Heart left ventricle (tissue), 16 donors: ENCODE results near the gene SLC12A8. TPM values are rescaled to one million over a fixed set of nuclear protein-coding genes. Genes with fewer than 3 reads are reported as not detected.

Experiments used
- ATAC-seq, 4 donors: fragments of 200-7000 bp; cut with Tn5 transposase; one replicate each; pipeline ENCODE4 v1.9.1; 2020 to 2022; ENCODE audit warnings: moderate library complexity in 4 of 4, mild to moderate bottlenecking in 3 of 4, moderate number of reproducible peaks in 1 of 4
- DNase-seq, 5 donors: peaks; one replicate each; pipeline ENCODE4 v3.0.0-alpha.2; 2020
- H3K27ac ChIP-seq, 12 donors: fragments of 200-600 bp; sonication (generic) in 4 of 12; one replicate each; pipeline versions ENCODE4 v1.5.0 to v1.8.0; 2016 to 2022; ENCODE audit warnings: mild to moderate bottlenecking in 2 of 12
- H3K27me3 ChIP-seq, 9 donors: fragments of 200-600 bp; sonication (generic) in 2 of 9; one replicate each; pipeline versions ENCODE4 v1.5.1 to v1.8.0; 2016 to 2022; ENCODE audit warnings: mild to moderate bottlenecking in 3 of 9
- H3K36me3 ChIP-seq, 9 donors: fragments of 200-600 bp; sonication (generic) in 2 of 9; one replicate each; pipeline versions ENCODE4 v1.5.0 to v1.8.0; 2018 to 2022; ENCODE audit warnings: mild to moderate bottlenecking in 2 of 9
- H3K4me1 ChIP-seq, 12 donors: fragments of 200-600 bp; sonication (generic) in 4 of 12; one replicate each; pipeline versions ENCODE4 v1.5.0 to v1.8.0; 2016 to 2022; ENCODE audit warnings: mild to moderate bottlenecking in 3 of 12
- H3K4me3 ChIP-seq, 12 donors: fragments of 200-600 bp; sonication (generic) in 4 of 12; one replicate each; pipeline versions ENCODE4 v1.5.0 to v1.8.0; 2017 to 2022; ENCODE audit warnings: mild to moderate bottlenecking in 9 of 12, moderate library complexity in 4 of 12
- H3K9me3 ChIP-seq, 12 donors: fragments of 200-600 bp; sonication (generic) in 4 of 12; one replicate each; pipeline versions ENCODE4 v1.5.0 to v1.8.0; 2016 to 2022; ENCODE audit warnings: mild to moderate bottlenecking in 1 of 12
- POLR2A ChIP-seq, 2 donors: fragments of 450-650 bp; IDR thresholded peaks; one replicate each; pipeline ENCODE4 v1.6.1; 2017; ENCODE audit warnings: antibody characterized with exemption in 2 of 2, mild to moderate bottlenecking in 2 of 2, moderate library complexity in 2 of 2
- WGBS, 4 donors: extraction: QIAGEN DNeasy Blood & Tissue Kit in 2 of 4; methylation state at CpG; one replicate each; pipeline versions ENCODE4 v1.1.5 to v1.1.7; 2013 to 2018; 5-methylcytosine and 5-hydroxymethylcytosine counted together
- intact Hi-C, 10 donors: fragments of 100-400 bp; cut with DNase I; formaldehyde crosslinking; loops; one replicate each; pipeline versions ENCODE4 v1.11.1 to v1.14.2; 2022
- polyA plus RNA-seq, 2 donors: library from polyadenylated mRNA; stranded (reverse); fragments of 200-250 nt; gene quantifications; one replicate each; pipeline ENCODE4 v1.2.3, GENCODE V29; 2013
- total RNA-seq, 9 donors: library from RNA; depleted of rRNA in 2 of 9; stranded (reverse); fragments of >200 nt in 2 of 9; fragmentation: NEBNext Ultra II Directional in 3 of 9; extraction: Animal tissue kit (Norgen Biotek cat#: 25700) in 3 of 9; gene quantifications; one replicate each; pipeline versions ENCODE4 v1.1.0 to v1.2.4, GENCODE V29; 2016 to 2023
- TF ChIP-seq, protein P1 (sequence below), 12 donors: fragments of 200-600 bp; sonication (generic) in 4 of 12; IDR thresholded peaks; one replicate each; pipeline versions ENCODE4 v1.5.0 to v1.8.0; 2018 to 2022; ENCODE audit warnings: antibody characterized with exemption in 12 of 12, mild to moderate bottlenecking in 5 of 12
- donor health status: ischemic (EF 13 %, LVEDD 7.1; RV severe dilation, severe dysfunction).
- donor health status: healthy with polysubstance abuse.
- donor health status: DM: no; HTN: yes; CAD: no.
- donor health status: DM: no; HTN: no; CAD: no.
- donor health status: ischemic (EF 25% LVEDD 6.9; RV normal size, moderate dysfunction).
- donor health status: ischemic (EF 25% LVEDD 5.7; RV mildly dilated, moderate dysfunction).
- donor health status: healthy.
- donor health status: DM: yes; HTN: yes; CAD: no.
- donor health status: ischemic (EF 35%, LVEDD 5.7; RV mildly dilated, moderate dysfunction).
- donor health status: nonischemic (EF 11% LVEDD 7.7; RV severe dilation, severe dysfunction).
- donor health status: DM: yes; HTN: yes; CAD: no.
- donor health status: PGD.
- donor health status: ischemic (EF 29% LVEDD 5.4; RV normal size, mild dysfunction).
- donor health status: nonischemic (EF 23%, LVEDD 6.1; RV moderate dilation, normal function).

The SLC12A8 gene
- total and polyA plus RNA-seq, 11 donors: 0.09 to 1.9 (median 0.68) TPM; not detected in 3

DNA sequence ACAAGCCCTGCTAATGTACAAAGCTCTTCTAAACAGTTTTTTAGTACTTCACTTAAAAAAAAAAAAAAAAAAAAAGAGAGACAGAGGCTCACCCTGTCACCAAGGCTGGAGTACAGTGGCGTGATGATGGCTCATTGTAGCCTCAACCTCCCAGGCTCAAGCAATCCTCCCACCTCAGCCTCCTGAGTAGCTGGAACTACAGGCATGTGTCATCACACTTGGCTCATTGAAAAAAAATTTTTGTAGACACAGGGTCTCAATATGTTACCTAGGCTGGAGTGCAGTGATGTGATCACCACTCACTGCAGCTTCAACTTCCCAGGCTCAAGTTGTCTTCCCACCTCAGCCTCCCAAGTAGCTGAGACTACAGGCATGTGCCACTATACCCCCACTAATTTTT lies 109.1 kb downstream of the SLC12A8 start:
- Histone ChIP-seq H3K4me1 (peaks cover 0 to 7% (median 0%) of the 10 kb centered on the region in 12 donors), H3K36me3 (no peaks in the 10 kb centered on the region), H3K9me3 (peaks cover 0 to 17% (median 0%) of the 10 kb centered on the region in 12 donors), H3K27ac (no peak overlapping the region), H3K27me3 (no peaks in the 10 kb centered on the region), H3K4me3 (no peak overlapping the region)
- WGBS, 4 donors: 92 to 100% (median 94%) methylated on average over 1 of the region's 1 CpG
- DNase-seq (no peak), ATAC-seq (no peak)
- no peak for TF ChIP-seq POLR2A (IDR thresholded peaks at IDR 0.05)
- TF ChIP-seq, protein P1, sequence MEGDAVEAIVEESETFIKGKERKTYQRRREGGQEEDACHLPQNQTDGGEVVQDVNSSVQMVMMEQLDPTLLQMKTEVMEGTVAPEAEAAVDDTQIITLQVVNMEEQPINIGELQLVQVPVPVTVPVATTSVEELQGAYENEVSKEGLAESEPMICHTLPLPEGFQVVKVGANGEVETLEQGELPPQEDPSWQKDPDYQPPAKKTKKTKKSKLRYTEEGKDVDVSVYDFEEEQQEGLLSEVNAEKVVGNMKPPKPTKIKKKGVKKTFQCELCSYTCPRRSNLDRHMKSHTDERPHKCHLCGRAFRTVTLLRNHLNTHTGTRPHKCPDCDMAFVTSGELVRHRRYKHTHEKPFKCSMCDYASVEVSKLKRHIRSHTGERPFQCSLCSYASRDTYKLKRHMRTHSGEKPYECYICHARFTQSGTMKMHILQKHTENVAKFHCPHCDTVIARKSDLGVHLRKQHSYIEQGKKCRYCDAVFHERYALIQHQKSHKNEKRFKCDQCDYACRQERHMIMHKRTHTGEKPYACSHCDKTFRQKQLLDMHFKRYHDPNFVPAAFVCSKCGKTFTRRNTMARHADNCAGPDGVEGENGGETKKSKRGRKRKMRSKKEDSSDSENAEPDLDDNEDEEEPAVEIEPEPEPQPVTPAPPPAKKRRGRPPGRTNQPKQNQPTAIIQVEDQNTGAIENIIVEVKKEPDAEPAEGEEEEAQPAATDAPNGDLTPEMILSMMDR (IDR thresholded peaks at IDR 0.05): no peak
- intact Hi-C loops: no loop called here

DNA sequence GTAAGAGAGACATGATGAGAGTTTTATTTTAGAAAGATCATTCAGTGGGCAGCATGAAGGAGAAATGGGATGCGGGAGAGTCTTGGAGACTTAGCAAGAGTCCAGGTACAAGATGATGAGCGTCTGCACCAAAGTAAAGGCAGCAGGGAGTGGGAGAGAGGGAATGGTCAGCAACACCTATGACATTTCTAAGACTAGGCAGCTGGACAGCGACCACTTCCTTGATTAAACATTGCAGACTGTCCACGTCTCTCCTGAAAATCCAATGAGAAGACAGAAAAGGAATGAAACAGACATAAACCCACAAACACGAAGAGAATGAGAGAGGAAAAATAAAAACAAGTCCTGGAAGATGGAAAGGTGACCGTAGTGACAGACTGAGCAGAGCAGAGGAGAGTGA lies 110.1 kb downstream of the SLC12A8 start:
- no peak overlapping the region for H3K27ac ChIP-seq
- H3K4me1 ChIP-seq: no peaks in the 10 kb centered on the region
- H3K4me3 ChIP-seq: no peak overlapping the region
- peaks cover 0 to 17% (median 0%) of the 10 kb centered on the region in 12 donors for H3K9me3 ChIP-seq
- intact Hi-C loops: no loop called here
- H3K27me3 ChIP-seq: no peaks in the 10 kb centered on the region
- DNase-seq (no peak), ATAC-seq (no peak)
- TF ChIP-seq, protein P1 (IDR thresholded peaks at IDR 0.05): no peak
- WGBS, 4 donors: 75 to 86% (median 76%) methylated on average over 6 of the region's 6 CpGs
- H3K36me3 ChIP-seq: no peaks in the 10 kb centered on the region

DNA sequence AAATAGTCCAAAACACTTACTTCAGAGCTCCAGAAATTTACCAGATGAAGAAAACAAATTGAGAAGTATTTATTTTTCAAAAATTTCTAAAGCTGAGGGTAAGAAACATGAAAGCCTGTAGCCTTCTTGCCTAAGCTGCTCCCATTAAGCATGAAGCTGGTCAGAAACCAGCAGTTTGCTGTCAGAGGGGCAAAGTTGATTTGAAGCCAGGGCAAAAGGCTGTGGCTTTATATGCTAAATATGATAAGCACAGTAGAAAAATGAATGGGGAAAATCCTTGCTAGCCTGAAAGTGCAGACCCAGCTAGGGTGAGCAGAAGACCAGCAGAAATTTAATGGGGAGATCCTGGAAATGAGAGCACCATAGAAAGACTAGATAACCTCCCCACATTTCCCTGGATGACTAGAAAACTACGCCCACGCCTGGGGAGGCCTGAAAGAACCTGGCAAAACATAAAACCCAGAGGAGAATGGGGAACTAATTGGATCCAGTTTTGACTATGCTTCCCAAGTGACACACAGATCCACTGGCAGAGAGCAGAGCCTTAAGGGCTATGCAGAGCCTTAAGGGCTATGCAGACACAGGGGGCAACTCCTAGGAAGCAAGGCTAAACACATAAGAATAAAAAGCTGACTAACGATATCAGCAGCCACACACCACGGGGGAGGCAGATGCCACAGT lies 113.8 kb downstream of the SLC12A8 start:
- TF ChIP-seq, protein P1 (IDR thresholded peaks at IDR 0.05): no peak
- TF ChIP-seq POLR2A (IDR thresholded peaks at IDR 0.05): no peak
- DNase-seq (no peak), ATAC-seq (no peak)
- intact Hi-C loops: no loop called here
- Histone ChIP-seq H3K36me3 (no peaks in the 10 kb centered on the region), H3K4me1 (no peaks in the 10 kb centered on the region), H3K9me3 (peaks cover 0 to 14% (median 0%) of the 10 kb centered on the region in 12 donors), H3K27me3 (no peaks in the 10 kb centered on the region), H3K4me3 (no peak overlapping the region), H3K27ac (no peak overlapping the region)
- 92 to 98% (median 93%) methylated on average over 4 of the region's 4 CpGs for WGBS, 4 donors

DNA sequence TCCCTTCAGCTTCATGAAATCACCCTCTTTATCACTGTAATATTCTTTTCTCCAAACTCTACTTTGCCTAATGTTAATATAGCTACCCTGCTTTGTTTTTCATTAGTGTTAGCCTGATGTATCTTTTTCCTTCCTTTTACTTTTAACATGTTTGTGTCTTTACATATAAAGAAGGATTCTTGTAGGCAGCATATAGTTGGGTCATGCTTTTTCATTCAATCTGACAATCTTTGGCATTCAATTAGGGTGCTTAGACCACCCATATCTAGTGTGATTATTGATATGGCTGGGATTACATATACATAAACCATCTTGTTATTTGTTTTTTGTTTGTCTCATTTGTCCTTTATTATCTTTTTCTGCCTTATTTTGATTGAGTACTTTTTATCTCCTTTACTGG lies 121.9 kb downstream of the SLC12A8 start:
- H3K36me3 ChIP-seq: no peaks in the 10 kb centered on the region
- DNase-seq (no peak), ATAC-seq (no peak)
- intact Hi-C loops: no loop called here
- peaks cover 0 to 12% (median 2%) of the 10 kb centered on the region in 12 donors for H3K9me3 ChIP-seq
- H3K27ac ChIP-seq: no peak overlapping the region
- no peak overlapping the region for H3K4me3 ChIP-seq
- peaks cover 0 to 7% (median 0%) of the 10 kb centered on the region in 12 donors for H3K4me1 ChIP-seq
- no peak for TF ChIP-seq POLR2A (IDR thresholded peaks at IDR 0.05)
- TF ChIP-seq, protein P1 (IDR thresholded peaks at IDR 0.05): no peak
- no peaks in the 10 kb centered on the region for H3K27me3 ChIP-seq
